ENCODE results near the gene ELP2.

The ELP2 gene

DNA sequence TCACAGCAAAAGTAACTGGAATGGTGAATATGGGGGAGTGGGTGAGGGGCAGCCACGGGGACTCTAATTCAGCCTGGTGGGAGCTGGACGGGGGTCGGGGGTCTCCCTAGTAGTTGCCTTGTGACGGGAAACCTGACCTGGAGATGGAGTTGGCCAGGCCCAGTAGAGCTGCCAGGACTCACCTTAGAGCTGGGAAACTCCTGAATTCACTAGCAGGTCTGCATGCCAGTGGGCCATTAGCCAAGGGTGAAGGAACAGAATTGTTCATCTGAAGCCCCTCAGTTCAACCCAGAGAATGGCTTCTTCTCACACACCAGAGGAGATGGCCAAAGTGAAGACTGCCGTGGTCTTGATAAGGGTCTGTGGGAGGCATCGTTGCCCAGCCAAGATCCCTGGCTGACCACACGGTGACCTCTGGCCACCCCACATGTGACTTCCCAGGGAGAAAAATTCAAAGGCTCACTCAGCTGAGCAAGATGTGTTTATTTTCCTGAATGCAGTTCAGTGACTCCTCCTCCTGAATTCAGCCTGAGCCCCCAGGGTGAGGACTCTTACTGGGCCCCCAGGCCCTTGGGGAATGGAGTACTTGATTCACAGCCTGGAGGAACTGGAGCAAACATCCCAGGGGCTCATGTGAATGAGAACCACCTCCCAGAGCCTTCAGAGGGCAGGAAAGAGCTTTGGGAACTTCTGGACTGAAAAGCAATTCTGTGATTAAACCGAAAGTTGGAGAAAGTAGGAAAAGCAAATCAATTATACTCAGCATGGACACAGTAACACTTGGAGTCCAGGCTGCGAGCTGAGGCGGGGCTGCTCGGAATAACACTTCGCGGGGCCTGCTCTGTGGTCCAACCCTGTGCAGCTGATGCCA, 82.8 kb downstream of the ELP2 start:
- DNase-seq, result no peak

DNA sequence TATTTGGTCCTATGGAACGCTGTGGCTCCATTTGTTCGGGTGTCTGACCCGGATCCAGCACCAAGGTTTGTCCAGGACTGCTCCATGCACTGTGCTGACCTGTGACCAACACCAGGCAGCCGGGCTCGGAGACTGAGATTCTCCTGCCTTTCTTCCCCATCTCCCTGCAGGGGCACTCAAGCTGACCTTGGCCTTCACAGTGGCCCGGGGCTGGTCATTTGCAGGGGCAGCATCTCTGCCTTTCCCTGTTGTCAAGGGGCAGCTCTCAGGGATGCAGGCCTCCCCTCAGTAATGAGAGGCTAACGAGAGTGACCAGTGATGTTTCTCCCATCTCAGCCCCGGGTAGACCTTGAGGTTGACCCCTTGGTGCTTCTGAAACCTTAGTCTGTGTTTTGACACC, 85.1 kb downstream of the ELP2 start:
- H3K4me1 ChIP-seq (ENCODE audit: control insufficient read depth, insufficient read depth, low read length, poor library complexity, severe bottlenecking), result no peaks in the 10 kb centered on the region
- no peak overlapping the region for H3K4me3 ChIP-seq (ENCODE audit: insufficient read depth, low read depth, low read length, poor library complexity, severe bottlenecking)
- no peak for DNase-seq
- no peaks in the 10 kb centered on the region for H3K27me3 ChIP-seq (replicated peaks; ENCODE audit: control insufficient read depth, insufficient read depth, low read length, poor library complexity, severe bottlenecking)
- H3K27ac ChIP-seq (ENCODE audit: insufficient read depth, low read length, poor library complexity, severe bottlenecking), result no peak overlapping the region
- no peaks in the 10 kb centered on the region for H3K9me3 ChIP-seq (ENCODE audit: control insufficient read depth, low read length)
- no peaks in the 10 kb centered on the region for H3K36me3 ChIP-seq (ENCODE audit: control insufficient read depth, insufficient read depth, low read length)

More for the DNA sequence above, 82.8 kb downstream of the ELP2 start:
- H3K36me3 ChIP-seq (ENCODE audit: control insufficient read depth, insufficient read depth, low read length), result no peaks in the 10 kb centered on the region
- H3K27ac ChIP-seq (ENCODE audit: insufficient read depth, low read length, poor library complexity, severe bottlenecking), result no peak overlapping the region
- H3K27me3 ChIP-seq (replicated peaks; ENCODE audit: control insufficient read depth, insufficient read depth, low read length, poor library complexity, severe bottlenecking), result no peaks in the 10 kb centered on the region
- H3K4me3 ChIP-seq (ENCODE audit: insufficient read depth, low read depth, low read length, poor library complexity, severe bottlenecking), result no peak overlapping the region
- no peaks in the 10 kb centered on the region for H3K4me1 ChIP-seq (ENCODE audit: control insufficient read depth, insufficient read depth, low read length, poor library complexity, severe bottlenecking)
- H3K9me3 ChIP-seq (ENCODE audit: control insufficient read depth, low read length), result no peaks in the 10 kb centered on the region

DNA sequence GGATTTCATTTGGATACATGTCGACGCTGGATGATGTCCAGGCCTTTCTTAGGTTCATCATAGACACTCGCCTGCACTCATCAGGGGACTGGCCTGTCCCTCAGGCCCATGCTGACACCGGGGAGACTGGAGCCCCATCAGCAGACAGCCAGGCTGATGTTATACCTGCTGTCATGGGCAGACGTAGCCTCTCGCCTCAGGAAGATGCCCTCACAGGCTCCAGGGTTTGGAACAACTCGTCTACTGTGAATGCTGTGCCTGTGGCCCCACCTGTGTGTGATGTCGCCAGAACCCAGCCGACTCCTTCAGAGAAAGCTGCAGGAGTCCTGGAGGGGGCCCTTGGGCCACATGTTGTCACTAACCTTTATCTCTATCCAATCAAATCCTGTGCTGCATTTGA, 85.9 kb downstream of the ELP2 start:
- H3K27me3 ChIP-seq (replicated peaks; ENCODE audit: control insufficient read depth, insufficient read depth, low read length, poor library complexity, severe bottlenecking), result no peaks in the 10 kb centered on the region
- no peaks in the 10 kb centered on the region for H3K4me1 ChIP-seq (ENCODE audit: control insufficient read depth, insufficient read depth, low read length, poor library complexity, severe bottlenecking)
- DNase-seq, result no peak
- H3K4me3 ChIP-seq (ENCODE audit: insufficient read depth, low read depth, low read length, poor library complexity, severe bottlenecking), result no peak overlapping the region
- no peaks in the 10 kb centered on the region for H3K36me3 ChIP-seq (ENCODE audit: control insufficient read depth, insufficient read depth, low read length)
- no peak overlapping the region for H3K27ac ChIP-seq (ENCODE audit: insufficient read depth, low read length, poor library complexity, severe bottlenecking)
- H3K9me3 ChIP-seq (ENCODE audit: control insufficient read depth, low read length), result no peaks in the 10 kb centered on the region

DNA sequence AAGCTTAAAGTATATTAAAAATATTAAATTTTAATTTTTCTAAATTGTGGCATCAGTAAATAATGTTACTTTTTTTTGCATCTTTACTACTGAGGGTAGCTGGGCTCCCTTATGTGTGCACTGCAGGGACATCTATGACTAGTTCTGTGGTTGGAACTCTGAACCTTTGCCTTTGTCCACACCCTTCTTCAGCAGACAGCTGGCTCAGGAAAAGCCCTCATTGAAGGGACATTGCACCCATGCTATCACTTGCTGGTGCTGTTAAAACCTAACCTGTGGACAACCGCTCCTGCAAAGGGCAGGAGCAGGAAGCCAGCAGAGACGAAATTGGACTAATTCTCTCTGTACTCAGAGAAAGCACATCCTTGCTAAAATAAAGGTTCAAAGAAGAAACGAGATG, 87.6 kb downstream of the ELP2 start:
- H3K27me3 ChIP-seq (replicated peaks; ENCODE audit: control insufficient read depth, insufficient read depth, low read length, poor library complexity, severe bottlenecking), result no peaks in the 10 kb centered on the region
- no peaks in the 10 kb centered on the region for H3K36me3 ChIP-seq (ENCODE audit: control insufficient read depth, insufficient read depth, low read length)
- no peaks in the 10 kb centered on the region for H3K9me3 ChIP-seq (ENCODE audit: control insufficient read depth, low read length)
- H3K4me1 ChIP-seq (ENCODE audit: control insufficient read depth, insufficient read depth, low read length, poor library complexity, severe bottlenecking), result no peaks in the 10 kb centered on the region
- no peak overlapping the region for H3K27ac ChIP-seq (ENCODE audit: insufficient read depth, low read length, poor library complexity, severe bottlenecking)
- no peak for DNase-seq
- no peak overlapping the region for H3K4me3 ChIP-seq (ENCODE audit: insufficient read depth, low read depth, low read length, poor library complexity, severe bottlenecking)

DNA sequence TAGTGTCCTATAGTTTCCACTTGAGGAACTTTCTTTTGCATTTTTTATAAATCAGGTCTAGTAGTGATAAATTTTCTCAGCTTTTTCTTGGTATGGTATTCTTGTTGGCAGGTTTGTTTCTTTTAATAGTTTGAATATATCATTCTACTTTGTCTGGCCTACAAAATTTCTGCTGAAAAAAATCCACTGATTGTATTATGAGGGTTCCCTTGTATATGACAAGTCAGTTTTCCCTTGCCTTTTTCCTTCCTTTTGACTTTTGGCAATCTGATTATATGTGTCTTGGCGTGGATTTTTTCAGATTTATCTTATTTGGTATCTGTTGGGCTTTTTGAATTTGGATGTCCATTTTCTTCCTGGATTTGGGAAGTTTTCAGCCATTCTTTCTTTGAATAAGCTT, 99.5 kb downstream of the ELP2 start:
- H3K36me3 ChIP-seq (ENCODE audit: control insufficient read depth, insufficient read depth, low read length), result no peaks in the 10 kb centered on the region
- H3K27ac ChIP-seq (ENCODE audit: insufficient read depth, low read length, poor library complexity, severe bottlenecking), result no peak overlapping the region
- H3K27me3 ChIP-seq (replicated peaks; ENCODE audit: control insufficient read depth, insufficient read depth, low read length, poor library complexity, severe bottlenecking), result no peaks in the 10 kb centered on the region
- DNase-seq, result no peak
- no peaks in the 10 kb centered on the region for H3K4me1 ChIP-seq (ENCODE audit: control insufficient read depth, insufficient read depth, low read length, poor library complexity, severe bottlenecking)
- no peak overlapping the region for H3K4me3 ChIP-seq (ENCODE audit: insufficient read depth, low read depth, low read length, poor library complexity, severe bottlenecking)
- H3K9me3 ChIP-seq (ENCODE audit: control insufficient read depth, low read length), result no peaks in the 10 kb centered on the region

All from effector memory CD4-positive, alpha-beta T cell (primary cell).